ENCODE data around the gene TOMM70.

TOMM70 gene

GRCh38 chr3:100424261-100424660 is 23.4 kb upstream of the TOMM70 start:
- TF ChIP-seq CTCF (IDR thresholded peaks at IDR 0.05; ENCODE audit: insufficient read depth, low read depth, low read length, missing control alignments): no peak
- DNase-seq (ENCODE audit: low read depth): no peak
- H3K4me3 ChIP-seq (ENCODE audit: low read length): no peak overlapping the region

GRCh38 chr3:100423611-100424010 is 22.7 kb upstream of the TOMM70 start:
- TF ChIP-seq CTCF (IDR thresholded peaks at IDR 0.05; ENCODE audit: insufficient read depth, low read depth, low read length, missing control alignments): no peak
- no peak for DNase-seq (ENCODE audit: low read depth)
- H3K4me3 ChIP-seq (ENCODE audit: low read length): no peak overlapping the region

GRCh38 chr3:100420885-100421284 is 20.0 kb upstream of the TOMM70 start:
- no peak for DNase-seq (ENCODE audit: low read depth)

GRCh38 chr3:100419406-100419805 is 18.5 kb upstream of the TOMM70 start:
- DNase-seq (ENCODE audit: low read depth): no peak
- H3K4me3 ChIP-seq (ENCODE audit: low read length): no peak overlapping the region
- TF ChIP-seq CTCF (IDR thresholded peaks at IDR 0.05; ENCODE audit: insufficient read depth, low read depth, low read length, missing control alignments): no peak

More at GRCh38 chr3:100420885-100421284, 20.0 kb upstream of the TOMM70 start:
- TF ChIP-seq CTCF (IDR thresholded peaks at IDR 0.05; ENCODE audit: insufficient read depth, low read depth, low read length, missing control alignments): no peak
- H3K4me3 ChIP-seq (ENCODE audit: low read length): no peak overlapping the region

GRCh38 chr3:100416863-100417262 is 16.0 kb upstream of the TOMM70 start:
- TF ChIP-seq CTCF (IDR thresholded peaks at IDR 0.05; ENCODE audit: insufficient read depth, low read depth, low read length, missing control alignments): no peak
- no peak overlapping the region for H3K4me3 ChIP-seq (ENCODE audit: low read length)
- DNase-seq (ENCODE audit: low read depth): no peak

- no peak for TF ChIP-seq CTCF (IDR thresholded peaks at IDR 0.05; ENCODE audit: insufficient read depth, low read depth, low read length, missing control alignments)
- no peak overlapping the region for H3K4me3 ChIP-seq (ENCODE audit: low read length)
- no peak for DNase-seq (ENCODE audit: low read depth)
These were observed 15.3 kb upstream of the TOMM70 start for GRCh38 chr3:100416176-100416575.

- TF ChIP-seq CTCF (IDR thresholded peaks at IDR 0.05; ENCODE audit: insufficient read depth, low read depth, low read length, missing control alignments): no peak
- no peak overlapping the region for H3K4me3 ChIP-seq (ENCODE audit: low read length)
- no peak for DNase-seq (ENCODE audit: low read depth)
These were observed 12.7 kb upstream of the TOMM70 start for GRCh38 chr3:100413613-100414012.

Data from epithelial cell of esophagus (primary cell).